Urinary bladder (tissue), 4 donors: Measurements from ENCODE around the gene RLN2. TPM values are rescaled to one million over a fixed set of nuclear protein-coding genes. Genes with fewer than 3 reads are reported as not detected.

Experiments used
- DNase-seq: peaks from one replicate; pipeline ENCODE4 v3.0.0-alpha.2; 2015; ENCODE audit errors: extremely low spot score
- H3K27ac ChIP-seq: one replicate; pipeline ENCODE4 v1.5.1; 2013; ENCODE audit warnings: low read depth, mild to moderate bottlenecking, moderate library complexity
- H3K36me3 ChIP-seq: one replicate; pipeline ENCODE4 v1.6.1; 2013; ENCODE audit warnings: mild to moderate bottlenecking, moderate library complexity; ENCODE audit not compliant: insufficient read depth
- H3K4me1 ChIP-seq: one replicate; pipeline ENCODE4 v1.6.1; 2013; ENCODE audit warnings: mild to moderate bottlenecking, moderate library complexity; ENCODE audit not compliant: insufficient read depth
- H3K4me3 ChIP-seq: one replicate; pipeline ENCODE4 v1.5.1; 2013; ENCODE audit warnings: low read depth, low read length
- WGBS: extraction: QIAGEN DNeasy Blood & Tissue Kit; methylation state at CpG from one replicate; pipeline ENCODE4 v1.1.7; 2013; 5-methylcytosine and 5-hydroxymethylcytosine counted together
- polyA plus RNA-seq: library from polyadenylated mRNA; stranded (reverse); fragments of 200-250 nt; gene quantifications from one replicate; pipeline ENCODE4 v1.2.3, GENCODE V29; 2013
- total RNA-seq: library from RNA; depleted of rRNA; stranded (reverse); fragments of >200 nt; gene quantifications from one replicate; pipeline ENCODE4 v1.2.3, GENCODE V29; 2014
- donor health status: healthy with polysubstance abuse.
- donor health status: healthy.

RLN2 gene
- total and polyA plus RNA-seq, 2 donors: 0.25 TPM; not detected in 1

DNA sequence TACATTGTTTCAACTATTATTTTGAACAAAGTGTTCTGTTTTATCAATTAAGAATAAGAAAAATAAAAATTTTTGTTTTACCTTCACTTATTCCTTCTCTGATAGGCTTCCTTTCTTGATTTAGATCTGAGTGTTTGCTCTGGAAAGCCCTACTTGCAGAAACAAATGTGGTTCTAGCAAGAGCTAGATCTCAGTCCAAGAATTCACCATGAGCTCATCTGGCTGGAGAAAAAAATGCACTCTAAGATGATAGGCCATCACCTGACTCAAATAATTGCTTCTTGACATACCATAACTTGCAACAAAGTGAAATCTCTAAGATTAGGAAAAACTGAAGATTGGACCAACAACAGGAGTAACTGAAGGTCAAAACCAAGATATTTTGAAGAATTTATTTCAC is 6.3 kb upstream of the RLN2 start:
- Histone ChIP-seq H3K4me3 (no peak overlapping the region), H3K36me3 (no peaks in the 10 kb centered on the region), H3K27ac (no peak overlapping the region), H3K4me1 (no peaks in the 10 kb centered on the region)
- no peak for DNase-seq

GRCh38 chr9:5305741-5306140 is 1.2 kb upstream of the RLN2 start:
- Histone ChIP-seq H3K4me3 (no peak overlapping the region), H3K36me3 (no peaks in the 10 kb centered on the region), H3K27ac (no peak overlapping the region), H3K4me1 (no peaks in the 10 kb centered on the region)
- 75% methylated on average over 2 of the region's 2 CpGs for WGBS
- no peak for DNase-seq

GRCh38 chr9:5301544-5301943 is 3.0 kb downstream of the RLN2 start:
- no peaks in the 10 kb centered on the region for H3K4me1 ChIP-seq
- no peak for DNase-seq
- WGBS: 67% methylated on average over 4 of the region's 4 CpGs

DNA sequence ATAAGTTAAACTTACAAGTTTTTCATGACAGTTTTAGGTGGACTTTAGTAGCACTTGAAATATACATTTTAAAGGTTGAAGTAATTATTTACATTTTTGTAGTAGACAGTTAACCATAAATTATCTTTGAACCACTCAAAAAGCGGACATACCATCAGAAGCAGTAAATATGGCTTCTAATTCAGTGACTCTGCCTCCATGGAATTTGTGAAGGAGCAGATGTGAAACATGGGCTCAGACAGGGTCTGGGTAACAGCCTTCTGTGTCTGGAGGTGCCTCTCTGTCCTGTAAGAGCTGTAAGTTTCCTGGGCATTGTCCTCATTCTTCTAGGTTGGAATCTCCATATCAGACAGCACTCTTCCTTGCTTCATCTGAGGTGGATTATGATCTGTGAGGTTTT is 12.4 kb downstream of the RLN2 start:
- H3K36me3 ChIP-seq: no peaks in the 10 kb centered on the region
- no peaks in the 10 kb centered on the region for H3K4me1 ChIP-seq
- H3K27ac ChIP-seq: no peak overlapping the region
- WGBS: 72% methylated on average over 1 of the region's 1 CpG
- no peak for DNase-seq
- no peak overlapping the region for H3K4me3 ChIP-seq

More at GRCh38 chr9:5301544-5301943, 3.0 kb downstream of the RLN2 start:
- Histone ChIP-seq H3K4me3 (no peak overlapping the region), H3K36me3 (no peaks in the 10 kb centered on the region), H3K27ac (no peak overlapping the region)

- WGBS: 43% methylated on average over 1 of the region's 1 CpG
- Histone ChIP-seq H3K4me1 (no peaks in the 10 kb centered on the region), H3K4me3 (no peak overlapping the region), H3K27ac (no peak overlapping the region), H3K36me3 (no peaks in the 10 kb centered on the region)
- DNase-seq: no peak
Measured at GRCh38 chr9:5288591-5288990, 15.9 kb downstream of the RLN2 start.

DNA sequence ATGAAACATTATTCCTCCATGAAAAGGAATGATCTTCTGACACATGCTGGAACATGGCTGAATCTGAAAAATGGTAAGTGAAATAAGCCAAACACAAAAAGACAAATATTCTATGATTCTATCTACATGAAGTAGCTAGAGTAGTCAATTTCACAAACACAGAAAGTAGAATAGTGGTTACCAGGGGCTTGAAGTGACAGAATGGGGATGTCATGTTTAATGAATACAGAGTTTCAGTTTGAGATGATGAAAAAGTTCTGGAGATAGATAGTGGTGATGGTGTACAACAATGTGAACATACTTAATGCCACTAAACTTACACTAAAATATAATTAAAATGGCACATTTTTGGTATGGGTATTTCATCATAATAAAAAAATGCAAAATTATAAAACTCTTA is 18.3 kb downstream of the RLN2 start:
- no peak for DNase-seq

GRCh38 chr9:5278486-5278885 is 26.0 kb downstream of the RLN2 start:
- Histone ChIP-seq H3K36me3 (no peaks in the 10 kb centered on the region), H3K4me1 (no peaks in the 10 kb centered on the region), H3K4me3 (no peak overlapping the region), H3K27ac (no peak overlapping the region)
- WGBS: 61% methylated on average over 2 of the region's 2 CpGs
- DNase-seq: no peak

More for the DNA sequence above, 18.3 kb downstream of the RLN2 start:
- H3K4me1 ChIP-seq: no peaks in the 10 kb centered on the region
- H3K4me3 ChIP-seq: no peak overlapping the region
- no peaks in the 10 kb centered on the region for H3K36me3 ChIP-seq
- H3K27ac ChIP-seq: no peak overlapping the region

DNA sequence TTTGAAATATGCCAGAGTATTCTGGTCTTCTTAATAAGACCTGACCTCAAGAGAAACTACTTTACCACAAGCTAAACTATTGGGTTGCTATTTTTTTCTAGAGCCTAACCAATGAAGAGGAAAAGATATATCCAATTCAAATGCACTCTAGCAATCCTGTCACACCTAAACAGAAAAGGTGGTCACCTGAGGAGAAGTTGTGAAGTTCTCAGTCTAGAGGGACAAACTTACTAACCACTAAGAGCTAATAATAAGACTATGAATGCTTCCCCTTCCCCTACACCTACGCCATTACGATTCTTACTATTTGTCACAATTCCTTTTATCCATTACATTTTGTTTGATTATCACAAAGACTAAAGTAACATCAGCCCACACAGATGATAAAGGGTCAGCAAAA is 29.7 kb downstream of the RLN2 start:
- WGBS: 91% methylated on average over 2 of the region's 2 CpGs
- Histone ChIP-seq H3K36me3 (no peaks in the 10 kb centered on the region), H3K27ac (no peak overlapping the region)

GRCh38 chr9:5269249-5269715 is 35.2 kb downstream of the RLN2 start:
- Histone ChIP-seq H3K4me1 (no peaks in the 10 kb centered on the region), H3K4me3 (no peak overlapping the region), H3K27ac (no peak overlapping the region), H3K36me3 (no peaks in the 10 kb centered on the region)
- 39% methylated on average over 6 of the region's 6 CpGs for WGBS
- no peak for DNase-seq

More for the DNA sequence above, 29.7 kb downstream of the RLN2 start:
- Histone ChIP-seq H3K4me1 (no peaks in the 10 kb centered on the region), H3K4me3 (no peak overlapping the region)
- no peak for DNase-seq

DNA sequence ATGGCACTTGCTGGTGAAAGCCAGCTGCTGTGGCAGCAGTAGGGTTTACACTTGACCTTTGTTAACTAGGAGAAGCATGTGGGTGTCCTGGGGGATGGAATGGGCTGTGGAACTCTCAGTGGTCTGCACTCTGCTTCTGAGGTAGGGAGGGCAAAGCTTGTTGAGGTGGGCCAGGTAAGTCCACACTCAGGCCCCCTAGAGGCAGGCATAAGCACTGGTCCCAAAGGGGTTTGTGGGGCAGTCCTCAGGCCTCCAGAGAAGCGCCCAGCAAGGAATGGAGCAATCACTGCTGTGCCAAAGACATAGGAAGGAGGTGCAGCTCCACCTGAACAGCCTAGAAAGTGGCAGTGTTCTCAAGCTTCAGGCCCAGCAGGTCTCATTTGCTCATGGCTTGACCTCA is 38.6 kb downstream of the RLN2 start:
- no peak for DNase-seq
- 26% methylated on average over 1 of the region's 1 CpG for WGBS
- Histone ChIP-seq H3K36me3 (no peaks in the 10 kb centered on the region), H3K27ac (no peak overlapping the region), H3K4me1 (no peaks in the 10 kb centered on the region), H3K4me3 (no peak overlapping the region)

DNA sequence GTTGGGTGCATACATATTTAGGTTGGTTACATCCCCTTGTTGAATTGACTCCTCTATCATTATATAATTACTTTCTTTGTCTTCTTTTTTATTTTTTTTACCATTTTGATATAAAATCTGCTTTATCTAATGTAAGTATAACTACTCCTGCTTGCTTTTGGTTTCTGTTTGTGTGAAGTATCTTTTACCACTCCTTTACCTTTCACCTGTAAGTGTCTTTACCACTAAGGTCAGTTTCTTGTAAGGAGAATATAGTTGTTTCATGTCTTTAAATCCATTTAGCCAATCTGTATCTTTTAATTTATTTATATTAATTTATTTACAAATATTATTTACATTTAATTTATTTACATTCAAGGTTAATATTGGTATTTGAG is 40.3 kb downstream of the RLN2 start:
- Histone ChIP-seq H3K4me3 (no peak overlapping the region), H3K4me1 (no peaks in the 10 kb centered on the region), H3K27ac (no peak overlapping the region), H3K36me3 (no peaks in the 10 kb centered on the region)
- no peak for DNase-seq

DNA sequence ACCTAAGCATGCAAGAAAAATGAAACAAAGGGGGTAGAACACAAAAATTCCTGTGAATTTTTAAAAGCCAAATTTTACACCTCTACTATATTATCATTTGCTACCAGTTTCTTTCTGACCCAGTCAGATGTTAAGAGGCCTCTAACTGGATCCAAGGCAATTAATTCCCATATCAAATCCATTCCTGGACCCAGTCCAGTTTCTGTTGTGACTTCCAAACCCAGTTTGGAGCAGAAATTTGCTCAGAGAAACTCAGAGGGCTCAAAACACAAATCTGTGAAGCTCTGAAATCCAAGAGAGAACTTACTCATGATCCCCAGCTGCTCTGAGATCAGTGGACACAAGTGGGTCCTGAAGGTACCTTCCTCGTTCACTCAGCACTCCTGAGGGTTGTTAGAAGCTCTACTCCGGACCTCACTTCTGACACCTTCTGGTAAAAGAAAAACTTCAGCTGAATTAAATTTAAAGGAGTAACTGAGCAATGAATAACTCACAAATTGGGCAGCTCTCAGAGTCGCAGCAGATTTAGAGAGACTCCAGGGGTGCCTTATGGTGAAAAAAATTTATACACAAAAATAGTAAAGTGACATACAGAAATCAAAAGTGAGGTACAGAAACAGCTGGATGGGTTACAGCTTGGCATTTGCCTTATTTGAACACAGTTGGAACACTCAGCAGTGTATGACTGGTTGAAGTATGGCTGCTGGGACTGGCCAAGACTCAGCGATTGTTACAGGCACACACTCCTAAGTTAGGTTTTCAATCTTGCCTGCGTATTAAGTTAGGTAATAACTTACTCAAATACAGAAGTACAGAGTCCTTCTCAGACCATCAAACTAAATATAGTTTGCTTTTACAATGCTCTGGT is 40.9 kb downstream of the RLN2 start:
- Histone ChIP-seq H3K4me1 (no peaks in the 10 kb centered on the region), H3K36me3 (no peaks in the 10 kb centered on the region), H3K4me3 (no peak overlapping the region), H3K27ac (no peak overlapping the region)
- no peak for DNase-seq
- 44% methylated on average over 5 of the region's 5 CpGs for WGBS
